ENCODE measurements around the gene PDLIM4.

GRCh38 chr5:132273631-132274030 is 16.1 kb downstream of the PDLIM4 start:
- TF ChIP-seq CTCF (conservative IDR thresholded peaks at IDR 0.05; ENCODE audit: low read length) (no peak), EZH2phosphoT487 (IDR thresholded peaks at IDR 0.05; ENCODE audit: borderline replicate concordance, low read depth, low read length) (no peak)

Measured in OCI-LY7 (cell line).